Parathyroid adenoma (tissue), 2 donors: Measurements from ENCODE around the gene CLEC4G.

ENCODE experiments used
- H2AFZ ChIP-seq: fragments of 300-600 bp; sonication (generic); one replicate; pipeline ENCODE4 v1.7.0; 2017; ENCODE audit warnings: antibody characterized with exemption, mild to moderate bottlenecking
- H3K27ac ChIP-seq: fragments of 300-600 bp; sonication (generic); one replicate; pipeline ENCODE4 v1.7.0; 2017
- H3K27me3 ChIP-seq: fragments of 300-600 bp; sonication (generic); one replicate; pipeline ENCODE4 v1.7.0; 2017; ENCODE audit warnings: low read length; ENCODE audit not compliant: control insufficient read depth, insufficient read depth
- H3K36me3 ChIP-seq: fragments of 300-600 bp; sonication (generic); one replicate; pipeline ENCODE4 v1.7.0; 2017; ENCODE audit warnings: low read length; ENCODE audit not compliant: control insufficient read depth, insufficient read depth
- H3K4me1 ChIP-seq: fragments of 300-600 bp; sonication (generic); one replicate; pipeline ENCODE4 v1.7.0; 2017; ENCODE audit warnings: control low read depth
- H3K4me2 ChIP-seq: fragments of 300-600 bp; sonication (generic); one replicate; pipeline ENCODE4 v1.7.0; 2017; ENCODE audit warnings: low read length
- H3K4me3 ChIP-seq: fragments of 300-600 bp; sonication (generic); one replicate; pipeline ENCODE4 v1.7.0; 2017; ENCODE audit warnings: low read depth, low read length
- H3K79me2 ChIP-seq: fragments of 300-600 bp; sonication (generic); one replicate; pipeline ENCODE4 v1.7.0; 2017; ENCODE audit warnings: control low read depth
- H3K9ac ChIP-seq: fragments of 300-600 bp; sonication (generic); one replicate; pipeline ENCODE4 v1.7.0; 2017; ENCODE audit warnings: mild to moderate bottlenecking
- H3K9me3 ChIP-seq: fragments of 300-600 bp; sonication (generic); one replicate; pipeline ENCODE4 v1.7.0; 2017; ENCODE audit warnings: low read length; ENCODE audit not compliant: control insufficient read depth
- TF ChIP-seq, protein P1 (sequence below): fragments of 300-600 bp; sonication (generic); IDR thresholded peaks from one replicate; pipeline ENCODE4 v1.7.0; 2017; ENCODE audit warnings: antibody characterized with exemption, mild to moderate bottlenecking
- donor health status: primary hyperparathyroidism.

Gene CLEC4G

DNA sequence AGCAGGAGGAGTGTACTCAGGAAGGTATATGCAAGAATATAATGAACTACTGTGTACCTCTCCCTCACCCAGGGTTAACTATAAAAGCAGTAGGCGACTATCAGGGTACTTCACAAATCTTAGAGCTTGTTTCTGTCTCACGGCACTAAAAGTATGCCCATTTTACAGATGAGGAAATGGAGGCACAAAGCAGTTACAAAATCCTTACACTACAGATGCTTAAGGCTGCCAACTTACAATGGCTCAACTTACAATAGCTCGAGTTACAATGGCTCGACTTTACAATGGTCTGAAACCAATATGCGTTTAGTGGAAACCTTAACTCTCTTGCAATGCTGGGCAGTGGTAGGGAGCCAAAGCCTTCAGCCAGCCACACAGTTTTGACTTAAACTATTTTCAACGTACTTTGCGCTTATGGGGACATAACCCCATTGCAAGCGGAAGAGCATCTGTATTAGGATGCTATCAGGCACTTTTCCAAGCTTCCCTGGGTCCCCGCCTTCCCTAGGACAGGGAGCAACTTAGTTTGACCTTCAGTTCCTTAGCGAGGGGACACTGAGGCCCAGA is 34.1 kb downstream of the CLEC4G start:
- no peaks in the 10 kb centered on the region for H3K27me3 ChIP-seq
- no peak overlapping the region for H3K4me3 ChIP-seq
- no peak overlapping the region for H3K4me2 ChIP-seq
- H3K9me3 ChIP-seq, result no peaks in the 10 kb centered on the region
- H2AFZ ChIP-seq, result no peak overlapping the region
- no peak overlapping the region for H3K9ac ChIP-seq
- no peaks in the 10 kb centered on the region for H3K4me1 ChIP-seq
- no peaks in the 10 kb centered on the region for H3K79me2 ChIP-seq
- H3K36me3 ChIP-seq, result no peaks in the 10 kb centered on the region
- H3K27ac ChIP-seq, result no peak overlapping the region
- TF ChIP-seq, protein P1, sequence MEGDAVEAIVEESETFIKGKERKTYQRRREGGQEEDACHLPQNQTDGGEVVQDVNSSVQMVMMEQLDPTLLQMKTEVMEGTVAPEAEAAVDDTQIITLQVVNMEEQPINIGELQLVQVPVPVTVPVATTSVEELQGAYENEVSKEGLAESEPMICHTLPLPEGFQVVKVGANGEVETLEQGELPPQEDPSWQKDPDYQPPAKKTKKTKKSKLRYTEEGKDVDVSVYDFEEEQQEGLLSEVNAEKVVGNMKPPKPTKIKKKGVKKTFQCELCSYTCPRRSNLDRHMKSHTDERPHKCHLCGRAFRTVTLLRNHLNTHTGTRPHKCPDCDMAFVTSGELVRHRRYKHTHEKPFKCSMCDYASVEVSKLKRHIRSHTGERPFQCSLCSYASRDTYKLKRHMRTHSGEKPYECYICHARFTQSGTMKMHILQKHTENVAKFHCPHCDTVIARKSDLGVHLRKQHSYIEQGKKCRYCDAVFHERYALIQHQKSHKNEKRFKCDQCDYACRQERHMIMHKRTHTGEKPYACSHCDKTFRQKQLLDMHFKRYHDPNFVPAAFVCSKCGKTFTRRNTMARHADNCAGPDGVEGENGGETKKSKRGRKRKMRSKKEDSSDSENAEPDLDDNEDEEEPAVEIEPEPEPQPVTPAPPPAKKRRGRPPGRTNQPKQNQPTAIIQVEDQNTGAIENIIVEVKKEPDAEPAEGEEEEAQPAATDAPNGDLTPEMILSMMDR, result no peak

DNA sequence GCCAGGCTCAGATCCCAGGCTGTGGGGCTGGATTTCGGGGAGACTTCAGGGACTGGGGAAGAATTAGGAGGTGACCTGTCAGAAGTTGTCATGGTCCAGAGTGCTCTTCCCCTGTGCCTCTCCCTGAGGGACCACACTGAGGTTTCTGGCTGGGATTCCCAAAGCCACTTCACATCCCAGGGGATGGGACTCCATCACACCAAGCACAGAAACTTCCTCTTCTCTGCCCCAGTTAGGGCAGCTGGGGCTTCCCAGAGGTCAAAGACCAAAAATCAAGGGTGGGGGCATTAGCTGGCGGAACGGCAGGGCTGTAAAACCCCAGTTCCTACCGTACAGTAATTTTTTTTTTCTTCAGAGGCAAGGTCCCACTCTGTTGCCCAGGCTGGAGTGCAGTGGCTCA is 37.4 kb downstream of the CLEC4G start:
- Histone ChIP-seq H3K79me2 (no peaks in the 10 kb centered on the region), H2AFZ (no peak overlapping the region), H3K27ac (no peak overlapping the region), H3K27me3 (no peaks in the 10 kb centered on the region), H3K9me3 (no peaks in the 10 kb centered on the region), H3K4me1 (no peaks in the 10 kb centered on the region), H3K4me2 (no peak overlapping the region), H3K4me3 (no peak overlapping the region), H3K9ac (no peak overlapping the region), H3K36me3 (no peaks in the 10 kb centered on the region)
- TF ChIP-seq, protein P1, result no peak

DNA sequence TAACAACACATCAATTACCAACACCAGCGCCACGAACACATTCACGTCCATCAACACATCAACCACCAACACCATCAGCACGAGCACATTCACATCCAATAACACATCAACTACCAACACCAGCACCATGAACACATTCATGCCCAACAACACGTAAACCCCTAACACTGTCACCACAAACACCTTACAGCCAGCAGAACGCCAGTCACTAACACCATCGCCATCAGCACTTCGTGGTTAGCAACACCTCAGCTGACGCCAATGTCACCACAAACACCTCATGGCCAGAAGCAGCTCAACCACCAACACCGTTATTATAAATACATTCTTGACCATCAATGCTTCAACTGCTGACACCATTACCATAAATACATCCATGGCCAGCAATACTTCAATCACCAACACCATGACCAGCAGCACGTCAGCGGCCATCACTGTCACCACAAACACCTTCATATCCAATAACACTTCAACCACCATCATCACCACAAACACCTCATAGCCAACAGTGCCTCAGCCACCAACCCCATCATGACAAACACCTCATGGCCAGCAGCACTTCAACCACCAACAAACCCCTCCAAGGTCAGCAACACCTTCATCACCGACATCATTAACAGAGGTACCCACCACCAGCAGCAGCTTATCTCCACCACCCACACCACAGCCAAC is 39.4 kb downstream of the CLEC4G start:
- no peak overlapping the region for H3K27ac ChIP-seq
- H3K4me2 ChIP-seq, result no peak overlapping the region
- no peaks in the 10 kb centered on the region for H3K27me3 ChIP-seq
- no peak overlapping the region for H3K9ac ChIP-seq
- H3K9me3 ChIP-seq, result no peaks in the 10 kb centered on the region
- H2AFZ ChIP-seq, result no peak overlapping the region
- no peaks in the 10 kb centered on the region for H3K4me1 ChIP-seq
- H3K4me3 ChIP-seq, result no peak overlapping the region
- H3K36me3 ChIP-seq, result no peaks in the 10 kb centered on the region
- TF ChIP-seq, protein P1, result no peak
- no peaks in the 10 kb centered on the region for H3K79me2 ChIP-seq

DNA sequence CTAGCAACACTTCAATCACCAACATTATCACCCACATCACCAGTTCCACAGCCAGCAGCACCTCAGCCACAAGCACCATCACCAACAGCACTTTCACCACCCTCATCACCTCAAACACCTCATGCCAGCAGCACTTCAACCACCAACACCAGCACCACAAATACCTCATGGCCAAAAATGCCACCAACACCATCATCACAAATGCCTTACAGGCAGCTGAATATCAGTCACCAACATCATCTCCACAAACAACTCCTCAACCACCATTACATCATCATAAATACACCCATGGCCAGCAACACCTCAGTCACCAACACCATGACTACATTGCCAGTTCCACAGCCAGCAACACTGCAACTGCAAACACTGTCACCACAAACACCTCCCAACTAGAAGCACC is 40.4 kb downstream of the CLEC4G start:
- H3K4me3 ChIP-seq, result no peak overlapping the region
- no peak overlapping the region for H3K9ac ChIP-seq
- TF ChIP-seq, protein P1, result no peak
- H3K9me3 ChIP-seq, result no peaks in the 10 kb centered on the region
- no peak overlapping the region for H2AFZ ChIP-seq
- H3K27me3 ChIP-seq, result no peaks in the 10 kb centered on the region
- no peak overlapping the region for H3K27ac ChIP-seq
- no peaks in the 10 kb centered on the region for H3K79me2 ChIP-seq
- H3K4me1 ChIP-seq, result no peaks in the 10 kb centered on the region
- no peak overlapping the region for H3K4me2 ChIP-seq
- H3K36me3 ChIP-seq, result no peaks in the 10 kb centered on the region

DNA sequence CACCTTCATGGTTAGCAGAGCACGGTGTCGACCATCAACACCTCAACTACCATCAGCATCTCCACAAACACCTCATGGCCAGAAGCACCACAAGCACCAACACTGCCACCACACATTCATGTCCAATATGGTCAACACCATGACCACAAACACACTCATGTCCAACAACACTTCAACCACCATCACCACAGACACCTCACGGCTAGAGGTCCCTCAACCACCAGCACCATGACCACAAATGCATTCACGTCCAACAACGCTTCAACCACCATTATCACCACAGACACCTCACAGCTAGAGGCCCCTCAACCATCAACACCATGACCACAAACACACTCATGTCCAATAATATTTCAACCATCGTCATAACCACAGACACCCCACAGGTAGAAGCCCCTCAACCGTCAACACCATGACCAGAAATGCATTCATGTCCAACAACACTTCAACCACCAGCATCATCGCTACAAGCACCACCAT is 41.1 kb downstream of the CLEC4G start:
- Histone ChIP-seq H3K27ac (no peak overlapping the region), H3K4me3 (no peak overlapping the region), H3K79me2 (no peaks in the 10 kb centered on the region), H3K4me2 (no peak overlapping the region), H2AFZ (no peak overlapping the region), H3K27me3 (no peaks in the 10 kb centered on the region), H3K9me3 (no peaks in the 10 kb centered on the region), H3K4me1 (no peaks in the 10 kb centered on the region), H3K9ac (no peak overlapping the region), H3K36me3 (no peaks in the 10 kb centered on the region)
- TF ChIP-seq, protein P1, result no peak
